ENCODE results near the gene SMTN. TPM values are rescaled to one million over a fixed set of nuclear protein-coding genes. Genes with fewer than 3 reads are reported as not detected.

Gene SMTN
- total and polyA plus RNA-seq, 9 of the 15 experiments (the other 6 are each of a cell fraction or from before 2014, with no cell fraction given) = 2.5 to 41.1 (median 16.1) TPM

DNA sequence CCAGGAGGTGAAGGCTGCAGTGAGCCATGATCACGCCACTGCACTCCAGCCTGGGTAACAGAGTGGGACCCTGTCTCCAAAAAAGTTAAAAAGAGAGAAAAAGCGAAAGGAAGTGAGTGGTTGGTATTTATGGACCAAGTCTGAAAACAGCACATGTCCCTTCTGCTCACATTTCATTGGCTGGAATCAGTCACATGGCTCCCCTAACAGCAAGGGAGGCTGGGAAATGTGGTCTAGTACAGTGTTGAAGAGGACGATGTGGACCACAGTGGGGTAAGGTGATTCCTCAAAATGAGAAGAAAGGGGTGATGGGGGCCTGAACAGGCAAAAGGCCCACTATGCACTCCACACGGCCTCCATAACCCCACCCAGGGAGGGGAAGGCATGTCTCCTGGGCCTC is 32.5 kb upstream of the SMTN start (continued):
- TF ChIP-seq, protein P1, sequence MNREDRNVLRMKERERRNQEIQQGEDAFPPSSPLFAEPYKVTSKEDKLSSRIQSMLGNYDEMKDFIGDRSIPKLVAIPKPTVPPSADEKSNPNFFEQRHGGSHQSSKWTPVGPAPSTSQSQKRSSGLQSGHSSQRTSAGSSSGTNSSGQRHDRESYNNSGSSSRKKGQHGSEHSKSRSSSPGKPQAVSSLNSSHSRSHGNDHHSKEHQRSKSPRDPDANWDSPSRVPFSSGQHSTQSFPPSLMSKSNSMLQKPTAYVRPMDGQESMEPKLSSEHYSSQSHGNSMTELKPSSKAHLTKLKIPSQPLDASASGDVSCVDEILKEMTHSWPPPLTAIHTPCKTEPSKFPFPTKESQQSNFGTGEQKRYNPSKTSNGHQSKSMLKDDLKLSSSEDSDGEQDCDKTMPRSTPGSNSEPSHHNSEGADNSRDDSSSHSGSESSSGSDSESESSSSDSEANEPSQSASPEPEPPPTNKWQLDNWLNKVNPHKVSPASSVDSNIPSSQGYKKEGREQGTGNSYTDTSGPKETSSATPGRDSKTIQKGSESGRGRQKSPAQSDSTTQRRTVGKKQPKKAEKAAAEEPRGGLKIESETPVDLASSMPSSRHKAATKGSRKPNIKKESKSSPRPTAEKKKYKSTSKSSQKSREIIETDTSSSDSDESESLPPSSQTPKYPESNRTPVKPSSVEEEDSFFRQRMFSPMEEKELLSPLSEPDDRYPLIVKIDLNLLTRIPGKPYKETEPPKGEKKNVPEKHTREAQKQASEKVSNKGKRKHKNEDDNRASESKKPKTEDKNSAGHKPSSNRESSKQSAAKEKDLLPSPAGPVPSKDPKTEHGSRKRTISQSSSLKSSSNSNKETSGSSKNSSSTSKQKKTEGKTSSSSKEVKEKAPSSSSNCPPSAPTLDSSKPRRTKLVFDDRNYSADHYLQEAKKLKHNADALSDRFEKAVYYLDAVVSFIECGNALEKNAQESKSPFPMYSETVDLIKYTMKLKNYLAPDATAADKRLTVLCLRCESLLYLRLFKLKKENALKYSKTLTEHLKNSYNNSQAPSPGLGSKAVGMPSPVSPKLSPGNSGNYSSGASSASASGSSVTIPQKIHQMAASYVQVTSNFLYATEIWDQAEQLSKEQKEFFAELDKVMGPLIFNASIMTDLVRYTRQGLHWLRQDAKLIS (CRISPR knock-in tag; IDR thresholded peaks at IDR 0.05) = no peak
- no peak for TF ChIP-seq CREB3 (tag; conservative IDR thresholded peaks at IDR 0.05; ENCODE audit: low read depth)
- TF ChIP-seq, protein P2, sequence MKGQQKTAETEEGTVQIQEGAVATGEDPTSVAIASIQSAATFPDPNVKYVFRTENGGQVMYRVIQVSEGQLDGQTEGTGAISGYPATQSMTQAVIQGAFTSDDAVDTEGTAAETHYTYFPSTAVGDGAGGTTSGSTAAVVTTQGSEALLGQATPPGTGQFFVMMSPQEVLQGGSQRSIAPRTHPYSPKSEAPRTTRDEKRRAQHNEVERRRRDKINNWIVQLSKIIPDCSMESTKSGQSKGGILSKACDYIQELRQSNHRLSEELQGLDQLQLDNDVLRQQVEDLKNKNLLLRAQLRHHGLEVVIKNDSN (CRISPR knock-in tag; IDR thresholded peaks at IDR 0.05) = peak; percentile 90
- no peak for TF ChIP-seq ETV5 (CRISPR knock-in tag; IDR thresholded peaks at IDR 0.05; ENCODE audit: low read depth)
- no peak for TF ChIP-seq XRCC4 (IDR thresholded peaks at IDR 0.05; ENCODE audit: extremely low read depth, insufficient read depth, insufficient read length)
- TF ChIP-seq, protein P3, sequence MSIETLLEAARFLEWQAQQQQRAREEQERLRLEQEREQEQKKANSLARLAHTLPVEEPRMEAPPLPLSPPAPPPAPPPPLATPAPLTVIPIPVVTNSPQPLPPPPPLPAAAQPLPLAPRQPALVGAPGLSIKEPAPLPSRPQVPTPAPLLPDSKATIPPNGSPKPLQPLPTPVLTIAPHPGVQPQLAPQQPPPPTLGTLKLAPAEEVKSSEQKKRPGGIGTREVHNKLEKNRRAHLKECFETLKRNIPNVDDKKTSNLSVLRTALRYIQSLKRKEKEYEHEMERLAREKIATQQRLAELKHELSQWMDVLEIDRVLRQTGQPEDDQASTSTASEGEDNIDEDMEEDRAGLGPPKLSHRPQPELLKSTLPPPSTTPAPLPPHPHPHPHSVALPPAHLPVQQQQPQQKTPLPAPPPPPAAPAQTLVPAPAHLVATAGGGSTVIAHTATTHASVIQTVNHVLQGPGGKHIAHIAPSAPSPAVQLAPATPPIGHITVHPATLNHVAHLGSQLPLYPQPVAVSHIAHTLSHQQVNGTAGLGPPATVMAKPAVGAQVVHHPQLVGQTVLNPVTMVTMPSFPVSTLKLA (conservative IDR thresholded peaks at IDR 0.05) = no peak
- TF ChIP-seq CSDE1 (IDR thresholded peaks at IDR 0.05) = no peak
- TF ChIP-seq ZNF143 (CRISPR knock-in tag; IDR thresholded peaks at IDR 0.05) = peak; percentile 52
- TF ChIP-seq TCFL5 (CRISPR knock-in tag; conservative IDR thresholded peaks at IDR 0.05) = no peak
- TF ChIP-seq, protein P4, sequence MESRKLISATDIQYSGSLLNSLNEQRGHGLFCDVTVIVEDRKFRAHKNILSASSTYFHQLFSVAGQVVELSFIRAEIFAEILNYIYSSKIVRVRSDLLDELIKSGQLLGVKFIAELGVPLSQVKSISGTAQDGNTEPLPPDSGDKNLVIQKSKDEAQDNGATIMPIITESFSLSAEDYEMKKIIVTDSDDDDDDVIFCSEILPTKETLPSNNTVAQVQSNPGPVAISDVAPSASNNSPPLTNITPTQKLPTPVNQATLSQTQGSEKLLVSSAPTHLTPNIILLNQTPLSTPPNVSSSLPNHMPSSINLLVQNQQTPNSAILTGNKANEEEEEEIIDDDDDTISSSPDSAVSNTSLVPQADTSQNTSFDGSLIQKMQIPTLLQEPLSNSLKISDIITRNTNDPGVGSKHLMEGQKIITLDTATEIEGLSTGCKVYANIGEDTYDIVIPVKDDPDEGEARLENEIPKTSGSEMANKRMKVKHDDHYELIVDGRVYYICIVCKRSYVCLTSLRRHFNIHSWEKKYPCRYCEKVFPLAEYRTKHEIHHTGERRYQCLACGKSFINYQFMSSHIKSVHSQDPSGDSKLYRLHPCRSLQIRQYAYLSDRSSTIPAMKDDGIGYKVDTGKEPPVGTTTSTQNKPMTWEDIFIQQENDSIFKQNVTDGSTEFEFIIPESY (CRISPR knock-in tag; IDR thresholded peaks at IDR 0.05) = no peak
- peak; percentile 78 for TF ChIP-seq RAD51 (IDR thresholded peaks at IDR 0.05; ENCODE audit: borderline replicate concordance, low read depth)
- no peak for TF ChIP-seq NFRKB (IDR thresholded peaks at IDR 0.05; ENCODE audit: low read depth)
- no peak for TF ChIP-seq ZNF263 (CRISPR knock-in tag; IDR thresholded peaks at IDR 0.05; ENCODE audit: borderline replicate concordance)
- TF ChIP-seq RFX1 (IDR thresholded peaks at IDR 0.05) = no peak
- peak; percentile 6 for TF ChIP-seq NFYB (IDR thresholded peaks at IDR 0.05; ENCODE audit: extremely low read depth, insufficient read length)
- TF ChIP-seq, protein P5, sequence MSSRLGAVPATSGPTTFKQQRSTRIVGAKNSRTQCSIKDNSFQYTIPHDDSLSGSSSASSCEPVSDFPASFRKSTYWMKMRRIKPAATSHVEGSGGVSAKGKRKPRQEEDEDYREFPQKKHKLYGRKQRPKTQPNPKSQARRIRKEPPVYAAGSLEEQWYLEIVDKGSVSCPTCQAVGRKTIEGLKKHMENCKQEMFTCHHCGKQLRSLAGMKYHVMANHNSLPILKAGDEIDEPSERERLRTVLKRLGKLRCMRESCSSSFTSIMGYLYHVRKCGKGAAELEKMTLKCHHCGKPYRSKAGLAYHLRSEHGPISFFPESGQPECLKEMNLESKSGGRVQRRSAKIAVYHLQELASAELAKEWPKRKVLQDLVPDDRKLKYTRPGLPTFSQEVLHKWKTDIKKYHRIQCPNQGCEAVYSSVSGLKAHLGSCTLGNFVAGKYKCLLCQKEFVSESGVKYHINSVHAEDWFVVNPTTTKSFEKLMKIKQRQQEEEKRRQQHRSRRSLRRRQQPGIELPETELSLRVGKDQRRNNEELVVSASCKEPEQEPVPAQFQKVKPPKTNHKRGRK (tag; IDR thresholded peaks at IDR 0.05) = no peak
- no peak for TF ChIP-seq SMARCB1 (IDR thresholded peaks at IDR 0.05; ENCODE audit: insufficient read length, low read depth)
- TF ChIP-seq ADNP (tag; IDR thresholded peaks at IDR 0.05) = no peak

Data from K562 (cell line).